ENCODE results near the gene CNTNAP2.

DNA sequence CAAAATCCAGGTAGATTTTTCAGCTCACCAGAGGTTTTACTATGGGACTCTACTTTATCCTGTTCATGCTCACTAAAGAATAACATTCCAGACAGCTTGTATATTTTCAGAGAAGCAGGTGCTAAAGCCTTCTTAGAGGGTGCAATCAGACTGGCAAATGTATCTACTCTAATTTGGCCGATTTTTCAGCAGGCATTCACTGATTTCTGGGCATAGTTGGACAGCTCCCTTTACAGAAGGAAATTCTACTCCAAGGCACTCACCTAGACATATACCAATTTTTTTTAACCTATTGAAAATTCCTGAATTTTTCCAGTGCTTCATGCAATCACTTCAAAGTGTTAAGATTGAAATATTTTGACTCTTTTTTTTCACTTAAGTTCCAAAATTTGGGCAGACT lies 3.8 kb upstream of the CNTNAP2 start:
- TF ChIP-seq POLR2A (IDR thresholded peaks at IDR 0.05): no peak
- TF ChIP-seq, protein P1, sequence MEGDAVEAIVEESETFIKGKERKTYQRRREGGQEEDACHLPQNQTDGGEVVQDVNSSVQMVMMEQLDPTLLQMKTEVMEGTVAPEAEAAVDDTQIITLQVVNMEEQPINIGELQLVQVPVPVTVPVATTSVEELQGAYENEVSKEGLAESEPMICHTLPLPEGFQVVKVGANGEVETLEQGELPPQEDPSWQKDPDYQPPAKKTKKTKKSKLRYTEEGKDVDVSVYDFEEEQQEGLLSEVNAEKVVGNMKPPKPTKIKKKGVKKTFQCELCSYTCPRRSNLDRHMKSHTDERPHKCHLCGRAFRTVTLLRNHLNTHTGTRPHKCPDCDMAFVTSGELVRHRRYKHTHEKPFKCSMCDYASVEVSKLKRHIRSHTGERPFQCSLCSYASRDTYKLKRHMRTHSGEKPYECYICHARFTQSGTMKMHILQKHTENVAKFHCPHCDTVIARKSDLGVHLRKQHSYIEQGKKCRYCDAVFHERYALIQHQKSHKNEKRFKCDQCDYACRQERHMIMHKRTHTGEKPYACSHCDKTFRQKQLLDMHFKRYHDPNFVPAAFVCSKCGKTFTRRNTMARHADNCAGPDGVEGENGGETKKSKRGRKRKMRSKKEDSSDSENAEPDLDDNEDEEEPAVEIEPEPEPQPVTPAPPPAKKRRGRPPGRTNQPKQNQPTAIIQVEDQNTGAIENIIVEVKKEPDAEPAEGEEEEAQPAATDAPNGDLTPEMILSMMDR (IDR thresholded peaks at IDR 0.05): no peak

Data from lower leg skin (tissue), 3 donors.